ENCODE data around the gene TLR5.

TLR5 gene, protein sequence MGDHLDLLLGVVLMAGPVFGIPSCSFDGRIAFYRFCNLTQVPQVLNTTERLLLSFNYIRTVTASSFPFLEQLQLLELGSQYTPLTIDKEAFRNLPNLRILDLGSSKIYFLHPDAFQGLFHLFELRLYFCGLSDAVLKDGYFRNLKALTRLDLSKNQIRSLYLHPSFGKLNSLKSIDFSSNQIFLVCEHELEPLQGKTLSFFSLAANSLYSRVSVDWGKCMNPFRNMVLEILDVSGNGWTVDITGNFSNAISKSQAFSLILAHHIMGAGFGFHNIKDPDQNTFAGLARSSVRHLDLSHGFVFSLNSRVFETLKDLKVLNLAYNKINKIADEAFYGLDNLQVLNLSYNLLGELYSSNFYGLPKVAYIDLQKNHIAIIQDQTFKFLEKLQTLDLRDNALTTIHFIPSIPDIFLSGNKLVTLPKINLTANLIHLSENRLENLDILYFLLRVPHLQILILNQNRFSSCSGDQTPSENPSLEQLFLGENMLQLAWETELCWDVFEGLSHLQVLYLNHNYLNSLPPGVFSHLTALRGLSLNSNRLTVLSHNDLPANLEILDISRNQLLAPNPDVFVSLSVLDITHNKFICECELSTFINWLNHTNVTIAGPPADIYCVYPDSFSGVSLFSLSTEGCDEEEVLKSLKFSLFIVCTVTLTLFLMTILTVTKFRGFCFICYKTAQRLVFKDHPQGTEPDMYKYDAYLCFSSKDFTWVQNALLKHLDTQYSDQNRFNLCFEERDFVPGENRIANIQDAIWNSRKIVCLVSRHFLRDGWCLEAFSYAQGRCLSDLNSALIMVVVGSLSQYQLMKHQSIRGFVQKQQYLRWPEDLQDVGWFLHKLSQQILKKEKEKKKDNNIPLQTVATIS

DNA sequence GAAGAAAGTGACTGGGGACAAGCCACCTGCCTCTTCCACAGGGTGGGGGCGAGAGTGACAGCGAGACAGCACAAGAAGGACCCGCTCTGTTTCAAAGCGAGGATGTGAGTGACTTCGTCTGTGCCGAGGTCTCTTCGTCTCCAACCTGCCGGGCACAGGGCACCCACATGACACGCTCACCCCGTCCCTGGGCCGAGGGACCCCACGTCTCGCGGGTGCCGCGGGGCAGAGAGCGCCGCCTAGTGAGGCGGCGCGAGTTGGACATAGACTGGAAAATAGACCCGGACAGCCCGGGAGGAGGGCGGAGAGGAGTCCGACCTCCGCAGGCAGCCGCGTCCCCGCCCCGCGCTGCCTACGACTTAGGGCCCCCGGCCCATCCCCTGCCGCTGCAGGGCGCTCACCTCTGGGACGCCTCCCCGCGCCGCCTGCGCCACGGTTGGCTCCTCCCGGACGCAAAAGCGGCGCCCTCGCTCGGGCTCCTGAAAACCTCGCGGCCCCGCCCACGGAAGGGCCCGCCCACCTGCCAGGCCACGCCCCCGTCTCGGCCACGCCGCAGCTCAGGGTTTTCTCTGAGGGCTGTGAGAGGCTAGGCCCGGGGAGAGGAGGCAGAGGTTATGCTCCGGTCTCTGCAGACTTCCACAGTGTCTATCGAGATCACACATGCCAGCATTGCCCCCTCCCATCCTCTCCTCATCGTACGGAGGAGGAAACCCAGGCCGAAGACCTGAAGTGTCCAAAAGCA is at the start of gene TLR5:
TSS of gene TLR5 (minus strand) at position 454 of the 742 bp plus-strand sequence. CDS start 30,217 bp downstream, outside the sequence.
- no peaks in the 10 kb centered on the region for H4K20me1 ChIP-seq (ENCODE audit: insufficient read depth, low read length)
- H3K79me2 ChIP-seq (ENCODE audit: insufficient read depth, low read length) = no peaks in the 10 kb centered on the region
- peak within 1 kb of the TSS; percentile 56 for H3K4me2 ChIP-seq (ENCODE audit: low read length)
- peaks cover 10% of the 10 kb centered on the region for H3K27me3 ChIP-seq (ENCODE audit: insufficient read depth, low read length)
- no peak within 1 kb of the TSS for H3K27ac ChIP-seq (ENCODE audit: low read depth, low read length, poor library complexity, severe bottlenecking)
- no peaks in the 10 kb centered on the region for H3K4me1 ChIP-seq (ENCODE audit: insufficient read depth, low read length, severe bottlenecking)
- no peaks in the 10 kb centered on the region for H3F3A ChIP-seq (ENCODE audit: insufficient read depth, low read length)
- no peak within 1 kb of the TSS for H2AFZ ChIP-seq (ENCODE audit: low read length)
- H3K36me3 ChIP-seq (ENCODE audit: insufficient read depth, low read length) = no peaks in the 10 kb centered on the region
- H3K9me2 ChIP-seq (ENCODE audit: low read depth, low read length) = no peaks in the 10 kb centered on the region
- peak within 1 kb of the TSS; percentile 21; the same call in 1 of the 2 replicates for H3K9ac ChIP-seq (ENCODE audit: low read length)
- peak within 1 kb of the TSS; percentile 55 for H3K4me3 ChIP-seq (ENCODE audit: low read depth, low read length, poor library complexity, severe bottlenecking)
- no peaks in the 10 kb centered on the region for H3K9me3 ChIP-seq (ENCODE audit: low read length)
- TF ChIP-seq, protein P1, sequence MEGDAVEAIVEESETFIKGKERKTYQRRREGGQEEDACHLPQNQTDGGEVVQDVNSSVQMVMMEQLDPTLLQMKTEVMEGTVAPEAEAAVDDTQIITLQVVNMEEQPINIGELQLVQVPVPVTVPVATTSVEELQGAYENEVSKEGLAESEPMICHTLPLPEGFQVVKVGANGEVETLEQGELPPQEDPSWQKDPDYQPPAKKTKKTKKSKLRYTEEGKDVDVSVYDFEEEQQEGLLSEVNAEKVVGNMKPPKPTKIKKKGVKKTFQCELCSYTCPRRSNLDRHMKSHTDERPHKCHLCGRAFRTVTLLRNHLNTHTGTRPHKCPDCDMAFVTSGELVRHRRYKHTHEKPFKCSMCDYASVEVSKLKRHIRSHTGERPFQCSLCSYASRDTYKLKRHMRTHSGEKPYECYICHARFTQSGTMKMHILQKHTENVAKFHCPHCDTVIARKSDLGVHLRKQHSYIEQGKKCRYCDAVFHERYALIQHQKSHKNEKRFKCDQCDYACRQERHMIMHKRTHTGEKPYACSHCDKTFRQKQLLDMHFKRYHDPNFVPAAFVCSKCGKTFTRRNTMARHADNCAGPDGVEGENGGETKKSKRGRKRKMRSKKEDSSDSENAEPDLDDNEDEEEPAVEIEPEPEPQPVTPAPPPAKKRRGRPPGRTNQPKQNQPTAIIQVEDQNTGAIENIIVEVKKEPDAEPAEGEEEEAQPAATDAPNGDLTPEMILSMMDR (IDR thresholded peaks at IDR 0.05; ENCODE audit: low read length) = peak; percentile 44
- TF ChIP-seq EZH2 (IDR thresholded peaks at IDR 0.05; ENCODE audit: borderline replicate concordance, low read length) = no peak

DNA sequence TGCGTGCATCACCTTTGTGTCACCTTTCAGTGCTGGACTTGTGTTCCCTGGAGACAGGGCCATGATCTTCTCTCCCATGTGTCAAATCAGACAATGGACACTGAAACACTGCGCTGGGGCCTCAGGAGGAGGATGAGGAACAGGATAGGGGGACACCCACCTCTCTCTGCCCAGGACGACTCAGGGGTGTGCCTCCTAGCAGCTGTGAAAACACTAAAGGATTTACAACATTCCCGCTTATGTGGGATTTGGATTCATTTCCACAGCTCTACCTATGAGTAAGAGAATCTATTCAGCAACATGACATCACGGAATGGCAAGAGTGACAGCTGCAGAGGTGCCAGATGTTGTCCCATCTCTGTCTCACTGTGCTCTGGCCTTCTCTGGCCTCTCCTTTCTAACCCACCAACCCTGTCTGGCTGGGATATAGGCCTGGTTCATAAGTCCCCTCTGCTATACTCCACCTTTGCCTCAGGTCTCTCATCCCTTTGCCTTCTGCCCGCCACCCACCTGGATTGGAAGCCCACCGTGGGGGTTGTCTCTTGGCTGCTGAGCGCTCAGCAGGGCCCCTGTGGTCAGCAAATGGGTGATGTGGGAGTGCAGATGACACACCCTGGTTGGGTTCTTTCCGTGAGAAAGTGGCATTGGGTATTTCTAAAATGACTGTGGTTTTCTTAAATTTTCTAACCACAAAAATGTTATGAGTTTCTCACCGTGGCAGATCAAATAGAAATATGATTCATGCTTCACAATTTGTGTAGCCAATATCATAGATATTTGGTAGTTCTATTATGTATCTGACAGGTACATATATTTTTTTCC is 47.1 kb upstream of the TLR5 start:
- no peaks in the 10 kb centered on the region for H3K4me1 ChIP-seq (ENCODE audit: insufficient read depth, low read length, severe bottlenecking)
- TF ChIP-seq EZH2 (IDR thresholded peaks at IDR 0.05; ENCODE audit: borderline replicate concordance, low read length) = no peak
- TF ChIP-seq, protein P1 (IDR thresholded peaks at IDR 0.05; ENCODE audit: low read length) = no peak
- no peaks in the 10 kb centered on the region for H4K20me1 ChIP-seq (ENCODE audit: insufficient read depth, low read length)
- no peak overlapping the region for H3K9ac ChIP-seq (ENCODE audit: low read length)
- H3K79me2 ChIP-seq (ENCODE audit: insufficient read depth, low read length) = no peaks in the 10 kb centered on the region
- no peak overlapping the region for H3K27ac ChIP-seq (ENCODE audit: low read depth, low read length, poor library complexity, severe bottlenecking)
- no peaks in the 10 kb centered on the region for H3K36me3 ChIP-seq (ENCODE audit: insufficient read depth, low read length)
- H3K27me3 ChIP-seq (ENCODE audit: insufficient read depth, low read length) = no peaks in the 10 kb centered on the region
- H2AFZ ChIP-seq (ENCODE audit: low read length) = no peak overlapping the region
- no peak overlapping the region for H3K4me2 ChIP-seq (ENCODE audit: low read length)
- no peaks in the 10 kb centered on the region for H3F3A ChIP-seq (ENCODE audit: insufficient read depth, low read length)
- H3K4me3 ChIP-seq (ENCODE audit: low read depth, low read length, poor library complexity, severe bottlenecking) = no peak overlapping the region
- H3K9me2 ChIP-seq (ENCODE audit: low read depth, low read length) = no peaks in the 10 kb centered on the region
- no peaks in the 10 kb centered on the region for H3K9me3 ChIP-seq (ENCODE audit: low read length)

DNA sequence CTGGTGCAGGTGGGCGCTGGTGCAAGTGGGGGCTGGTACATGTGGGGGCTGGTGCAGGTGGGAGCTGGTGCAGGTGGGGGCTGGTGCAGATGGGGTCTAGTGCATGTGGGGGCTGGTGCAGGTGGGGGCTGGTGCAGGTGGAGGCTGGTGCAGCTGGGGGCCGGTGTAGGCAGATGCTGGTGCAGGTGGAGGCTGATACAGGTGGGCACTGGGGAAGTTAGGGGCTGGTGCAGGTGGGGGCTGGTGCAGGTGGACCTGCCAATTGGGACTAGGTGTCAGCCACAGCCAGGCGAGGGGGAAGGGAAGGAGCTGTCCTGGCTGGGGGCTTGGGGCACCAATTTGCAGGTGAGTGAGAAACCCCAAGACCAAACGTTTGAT is 46.5 kb upstream of the TLR5 start:
- Histone ChIP-seq H3K27me3 (ENCODE audit: insufficient read depth, low read length) (no peaks in the 10 kb centered on the region), H3K36me3 (ENCODE audit: insufficient read depth, low read length) (no peaks in the 10 kb centered on the region), H3K9ac (ENCODE audit: low read length) (no peak overlapping the region), H3K79me2 (ENCODE audit: insufficient read depth, low read length) (no peaks in the 10 kb centered on the region), H3F3A (ENCODE audit: insufficient read depth, low read length) (no peaks in the 10 kb centered on the region), H3K9me2 (ENCODE audit: low read depth, low read length) (no peaks in the 10 kb centered on the region), H3K27ac (ENCODE audit: low read depth, low read length, poor library complexity, severe bottlenecking) (no peak overlapping the region), H4K20me1 (ENCODE audit: insufficient read depth, low read length) (no peaks in the 10 kb centered on the region), H3K4me1 (ENCODE audit: insufficient read depth, low read length, severe bottlenecking) (no peaks in the 10 kb centered on the region), H3K9me3 (ENCODE audit: low read length) (no peaks in the 10 kb centered on the region), H3K4me2 (ENCODE audit: low read length) (no peak overlapping the region), H2AFZ (ENCODE audit: low read length) (no peak overlapping the region), H3K4me3 (ENCODE audit: low read depth, low read length, poor library complexity, severe bottlenecking) (no peak overlapping the region)
- TF ChIP-seq, protein P1 (IDR thresholded peaks at IDR 0.05; ENCODE audit: low read length) = no peak
- no peak for TF ChIP-seq EZH2 (IDR thresholded peaks at IDR 0.05; ENCODE audit: borderline replicate concordance, low read length)

Data from OCI-LY1 (cell line).